HCT116 (cell line): Measurements from ENCODE around the gene HEBP1. TPM values are rescaled to one million over a fixed set of nuclear protein-coding genes. Genes with fewer than 3 reads are reported as not detected.

ENCODE experiments used
- ATAC-seq: fragments of 200-7000 bp; cut with Tn5 transposase; 2 replicates; pipeline ENCODE4 v1.9.1; 2020; ENCODE audit warnings: mild to moderate bottlenecking, moderate library complexity
- BruUV-seq: library from RNA; stranded (reverse); fragments of 400-500 nt; replicated peaks from 2 replicates; lab custom pipeline; 2021; lab: Mats Ljungman, UMichigan
- CTCF ChIA-PET: fragments of 300-600 bp; sonication (Branson Sonifier 250); formaldehyde crosslinking; loops from one replicate; lab custom pipeline; 2021; ENCODE audit warnings: antibody characterized with exemption; lab: Charles Lee
- POLR2A ChIA-PET: fragments of 300-600, 350-600 bp; sonication (Branson Sonifier 250); formaldehyde crosslinking; loops from one replicate; lab custom pipeline; 2021; ENCODE audit warnings: antibody characterized with exemption; lab: Charles Lee
- RAD21 ChIA-PET, 2 experiments: fragments of 300-600 bp; sonication (Branson Sonifier 250); formaldehyde crosslinking; loops; one replicate each; lab custom pipeline; 2023; ENCODE audit warnings: low total read pairs in 2 of 2; ENCODE audit not compliant: uncharacterized antibody in 2 of 2, unreplicated experiment in 2 of 2, low non-redundant PET in 1 of 2; lab: Charles Lee
- DNase-seq: peaks from one replicate; pipeline ENCODE4 v3.0.0-alpha.2; 2010; ENCODE audit warnings: low read depth, low spot score
- H2AFZ ChIP-seq: fragments of 200-600 bp; shearing (Covaris generic), sonication (generic); 2 replicates; pipeline ENCODE4 v1.6.1; 2017; ENCODE audit warnings: low read depth, mixed run types, mixed read lengths, antibody characterized with exemption, low read length; ENCODE audit not compliant: poor library complexity, severe bottlenecking
- H3K27ac ChIP-seq: 2 replicates; pipeline ENCODE4 v1.5.1; 2012; ENCODE audit warnings: low read depth, low read length
- H3K27me3 ChIP-seq: fragments of 200-600 bp; sonication (generic); 2 replicates; pipeline ENCODE4 v1.6.1; 2016; ENCODE audit warnings: mixed run types, low read length, mixed read lengths; ENCODE audit not compliant: insufficient read depth
- H3K36me3 ChIP-seq, 2 experiments: fragments of 200-500 bp in 1 of 2; fragments of 200-600 bp in 1 of 2; sonication (Bioruptor generic) in 1 of 2; sonication (generic) in 1 of 2; 2 replicates each; pipeline versions ENCODE4 v1.5.1 to v1.6.1; 2014 to 2016; ENCODE audit warnings: low read length in 2 of 2, inconsistent platforms in 1 of 2, mixed read lengths in 1 of 2, mixed run types in 1 of 2; ENCODE audit not compliant: insufficient read depth in 2 of 2, control insufficient read depth in 1 of 2
- H3K4me1 ChIP-seq, 2 experiments: fragments of 200-600 bp in 1 of 2; sonication (generic) in 1 of 2; 2 replicates each; pipeline versions ENCODE4 v1.5.1 to v1.6.1; 2012 to 2017; ENCODE audit warnings: low read length in 2 of 2, inconsistent platforms in 1 of 2, mild to moderate bottlenecking in 1 of 2, mixed read lengths in 1 of 2, mixed run types in 1 of 2, moderate library complexity in 1 of 2; ENCODE audit not compliant: insufficient read depth in 2 of 2, control insufficient read depth in 1 of 2
- H3K4me2 ChIP-seq: fragments of 200-600 bp; sonication (generic); 2 replicates; pipeline ENCODE4 v1.6.1; 2017; ENCODE audit warnings: mixed run types, low read length, mixed read lengths
- H3K4me3 ChIP-seq, 2 experiments: fragments of 200-600 bp in 1 of 2; sonication (generic) in 1 of 2; replicated peaks in 1 of 2; 2 replicates each; pipeline ENCODE4 v1.5.1; 2011 to 2016; ENCODE audit warnings: low read length in 2 of 2, control low read depth in 1 of 2, low read depth in 1 of 2, mild to moderate bottlenecking in 1 of 2, mixed read lengths in 1 of 2, mixed run types in 1 of 2
- H3K79me2 ChIP-seq: fragments of 200-600 bp; sonication (generic); 2 replicates; pipeline ENCODE4 v1.6.1; 2017; ENCODE audit warnings: mild to moderate bottlenecking, mixed run types, low read length, moderate library complexity, mixed read lengths; ENCODE audit not compliant: insufficient read depth
- H3K9ac ChIP-seq: fragments of 200-600 bp; sonication (generic); 2 replicates; pipeline ENCODE4 v1.6.1; 2016; ENCODE audit warnings: low read length, mixed read lengths
- H3K9me2 ChIP-seq: fragments of 200-600 bp; sonication (generic), shearing (Covaris generic); 2 replicates; pipeline ENCODE4 v1.6.1; 2017; ENCODE audit warnings: mixed run types, mild to moderate bottlenecking, moderate library complexity; ENCODE audit not compliant: insufficient read depth
- H3K9me3 ChIP-seq, 2 experiments: fragments of 200-500 bp in 1 of 2; fragments of 200-600 bp in 1 of 2; sonication (Bioruptor generic) in 1 of 2; sonication (generic) in 1 of 2; 2 replicates each; pipeline ENCODE4 v1.6.1; 2014 to 2017; ENCODE audit warnings: low read length in 2 of 2, mixed read lengths in 2 of 2, inconsistent platforms in 1 of 2, low read depth in 1 of 2, mild to moderate bottlenecking in 1 of 2, mixed run types in 1 of 2, moderate library complexity in 1 of 2; ENCODE audit not compliant: control insufficient read depth in 1 of 2, insufficient read depth in 1 of 2
- H4K20me1 ChIP-seq: fragments of 200-600 bp; sonication (generic), shearing (Covaris generic); 2 replicates; pipeline ENCODE4 v1.6.1; 2017; ENCODE audit warnings: mixed run types, mild to moderate bottlenecking, moderate library complexity; ENCODE audit not compliant: insufficient read depth
- intact Hi-C: fragments of 100-400 bp; cut with micrococcal nuclease; formaldehyde crosslinking; loops from 2 replicates; pipeline ENCODE4 v1.10.0; 2022
- total RNA-seq: library from RNA; stranded (reverse); gene quantifications from one replicate; pipeline ENCODE4 v1.2.1, GENCODE V29; 2021; ENCODE audit not compliant: unreplicated experiment
- TF ChIP-seq, protein P1 (sequence below), 3 experiments: fragments of 200-600 bp in 1 of 3; sonication (generic) in 1 of 3; IDR thresholded peaks in 2 of 3; conservative IDR thresholded peaks in 1 of 3; 2 replicates each; pipeline ENCODE4 v1.5.1; 2012 to 2017; ENCODE audit warnings: low read depth in 2 of 3, low read length in 2 of 3, antibody characterized with exemption in 1 of 3, borderline replicate concordance in 1 of 3, control low read depth in 1 of 3, mild to moderate bottlenecking in 1 of 3, mixed read lengths in 1 of 3, mixed run types in 1 of 3, moderate library complexity in 1 of 3; ENCODE audit not compliant: insufficient read depth in 1 of 3
- TF ChIP-seq, protein P2 (sequence below): IDR thresholded peaks from 2 replicates; pipeline ENCODE4 v1.6.1; 2012; ENCODE audit warnings: low read depth

HEBP1 gene
- total RNA-seq, 1 experiment from 2014 or later = 41.0 TPM

GRCh38 chr12:13005649-13006048 is 5.6 kb upstream of the HEBP1 start:
- H3K9me3 ChIP-seq = no peaks in the 10 kb centered on the region
- intact Hi-C loops = no loop called here
- CTCF ChIA-PET = no interaction called here
- no peak for DNase-seq
- TF ChIP-seq, protein P1, sequence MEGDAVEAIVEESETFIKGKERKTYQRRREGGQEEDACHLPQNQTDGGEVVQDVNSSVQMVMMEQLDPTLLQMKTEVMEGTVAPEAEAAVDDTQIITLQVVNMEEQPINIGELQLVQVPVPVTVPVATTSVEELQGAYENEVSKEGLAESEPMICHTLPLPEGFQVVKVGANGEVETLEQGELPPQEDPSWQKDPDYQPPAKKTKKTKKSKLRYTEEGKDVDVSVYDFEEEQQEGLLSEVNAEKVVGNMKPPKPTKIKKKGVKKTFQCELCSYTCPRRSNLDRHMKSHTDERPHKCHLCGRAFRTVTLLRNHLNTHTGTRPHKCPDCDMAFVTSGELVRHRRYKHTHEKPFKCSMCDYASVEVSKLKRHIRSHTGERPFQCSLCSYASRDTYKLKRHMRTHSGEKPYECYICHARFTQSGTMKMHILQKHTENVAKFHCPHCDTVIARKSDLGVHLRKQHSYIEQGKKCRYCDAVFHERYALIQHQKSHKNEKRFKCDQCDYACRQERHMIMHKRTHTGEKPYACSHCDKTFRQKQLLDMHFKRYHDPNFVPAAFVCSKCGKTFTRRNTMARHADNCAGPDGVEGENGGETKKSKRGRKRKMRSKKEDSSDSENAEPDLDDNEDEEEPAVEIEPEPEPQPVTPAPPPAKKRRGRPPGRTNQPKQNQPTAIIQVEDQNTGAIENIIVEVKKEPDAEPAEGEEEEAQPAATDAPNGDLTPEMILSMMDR (IDR thresholded peaks at IDR 0.05 in 2 of 3, conservative IDR thresholded peaks at IDR 0.05 in 1 of 3; ENCODE audit: borderline replicate concordance in 1 of 3, insufficient read depth in 1 of 3, low read depth in 2 of 3, low read length in 2 of 3) = no peak
- TF ChIP-seq, protein P2, sequence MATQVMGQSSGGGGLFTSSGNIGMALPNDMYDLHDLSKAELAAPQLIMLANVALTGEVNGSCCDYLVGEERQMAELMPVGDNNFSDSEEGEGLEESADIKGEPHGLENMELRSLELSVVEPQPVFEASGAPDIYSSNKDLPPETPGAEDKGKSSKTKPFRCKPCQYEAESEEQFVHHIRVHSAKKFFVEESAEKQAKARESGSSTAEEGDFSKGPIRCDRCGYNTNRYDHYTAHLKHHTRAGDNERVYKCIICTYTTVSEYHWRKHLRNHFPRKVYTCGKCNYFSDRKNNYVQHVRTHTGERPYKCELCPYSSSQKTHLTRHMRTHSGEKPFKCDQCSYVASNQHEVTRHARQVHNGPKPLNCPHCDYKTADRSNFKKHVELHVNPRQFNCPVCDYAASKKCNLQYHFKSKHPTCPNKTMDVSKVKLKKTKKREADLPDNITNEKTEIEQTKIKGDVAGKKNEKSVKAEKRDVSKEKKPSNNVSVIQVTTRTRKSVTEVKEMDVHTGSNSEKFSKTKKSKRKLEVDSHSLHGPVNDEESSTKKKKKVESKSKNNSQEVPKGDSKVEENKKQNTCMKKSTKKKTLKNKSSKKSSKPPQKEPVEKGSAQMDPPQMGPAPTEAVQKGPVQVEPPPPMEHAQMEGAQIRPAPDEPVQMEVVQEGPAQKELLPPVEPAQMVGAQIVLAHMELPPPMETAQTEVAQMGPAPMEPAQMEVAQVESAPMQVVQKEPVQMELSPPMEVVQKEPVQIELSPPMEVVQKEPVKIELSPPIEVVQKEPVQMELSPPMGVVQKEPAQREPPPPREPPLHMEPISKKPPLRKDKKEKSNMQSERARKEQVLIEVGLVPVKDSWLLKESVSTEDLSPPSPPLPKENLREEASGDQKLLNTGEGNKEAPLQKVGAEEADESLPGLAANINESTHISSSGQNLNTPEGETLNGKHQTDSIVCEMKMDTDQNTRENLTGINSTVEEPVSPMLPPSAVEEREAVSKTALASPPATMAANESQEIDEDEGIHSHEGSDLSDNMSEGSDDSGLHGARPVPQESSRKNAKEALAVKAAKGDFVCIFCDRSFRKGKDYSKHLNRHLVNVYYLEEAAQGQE = no peak
- no peak overlapping the region for H3K4me3 ChIP-seq
- RAD21 ChIA-PET = no interaction called here
- 0 out of 4 replicates have a peak, but pooled peaks cover 0 to 2% of the 10 kb centered on the region in 2 experiments for H3K36me3 ChIP-seq
- POLR2A ChIA-PET = no interaction called here
- H3K79me2 ChIP-seq = no peaks in the 10 kb centered on the region
- peaks cover 17 to 24% of the 10 kb centered on the region in 2 experiments for H3K4me1 ChIP-seq
- no peak overlapping the region for H3K27ac ChIP-seq
- no peak for ATAC-seq
- no peaks in the 10 kb centered on the region for H4K20me1 ChIP-seq
- BruUV-seq = no TSS peak
- H3K4me2 ChIP-seq = no peak overlapping the region
- H2AFZ ChIP-seq = no peak overlapping the region
- no peaks in the 10 kb centered on the region for H3K27me3 ChIP-seq
- H3K9me2 ChIP-seq = no peaks in the 10 kb centered on the region
- no peak overlapping the region for H3K9ac ChIP-seq
